Measurements from ENCODE around the gene ABCA7.

- TF ChIP-seq CTCF (IDR thresholded peaks at IDR 0.05; ENCODE audit: low read length), result no peak
- no peak for TF ChIP-seq EZH2phosphoT487 (IDR thresholded peaks at IDR 0.05; ENCODE audit: low read length)
- no peak for TF ChIP-seq EZH2 (optimal IDR thresholded peaks at IDR 0.05; ENCODE audit: low read depth, low read length)
Measured at GRCh38 chr19:1002600-1002999, 37.3 kb upstream of the ABCA7 start.
